Measurements from ENCODE around the gene AKR1B15.
"Not testable (repeated sequence)": the region's sequence is repeated elsewhere in the genome, so short reads cannot be mapped to it uniquely, and the experiment has no call there.

Gene AKR1B15

DNA sequence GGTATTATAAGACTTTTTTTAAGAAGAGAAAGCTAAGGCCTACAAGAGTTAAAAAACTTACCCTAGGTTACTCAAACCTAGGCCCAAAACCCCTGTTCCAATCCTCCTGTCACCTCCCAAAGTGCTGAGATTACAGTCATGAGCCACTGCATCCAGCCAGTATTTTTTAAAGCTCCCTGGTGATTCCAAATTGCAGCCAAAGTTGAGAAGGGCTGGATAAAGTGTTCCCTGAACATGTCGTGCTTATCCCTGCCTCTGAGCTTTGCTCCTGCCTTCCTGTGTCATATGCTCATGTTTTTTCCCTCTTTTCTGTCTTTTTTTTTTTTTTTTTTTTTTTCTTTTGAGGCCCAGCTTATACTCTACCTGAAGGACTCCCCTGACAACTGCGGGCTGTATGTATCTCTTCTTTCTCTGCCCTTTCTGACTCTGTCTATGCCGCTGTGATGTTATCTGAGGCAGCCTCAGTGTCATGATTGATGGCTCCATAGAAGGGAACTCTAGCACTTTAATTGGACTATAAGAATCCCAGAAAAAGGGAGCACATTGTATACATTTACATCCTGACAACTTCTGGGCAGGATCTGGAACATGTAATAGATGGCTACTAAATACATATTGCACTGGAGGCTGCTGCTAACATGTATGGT lies 13.5 kb upstream of the AKR1B15 start:
- no peak for DNase-seq (ENCODE audit: insufficient read length)
- TF ChIP-seq POLR2A (IDR thresholded peaks at IDR 0.05; ENCODE audit: low read depth, low read length) (no peak), TAF1 (IDR thresholded peaks at IDR 0.05; ENCODE audit: borderline replicate concordance, low read depth, low read length) (no peak), POLR2AphosphoS5 (IDR thresholded peaks at IDR 0.05; ENCODE audit: low read depth, low read length) (no peak)
- FAIRE-seq: no peak

DNA sequence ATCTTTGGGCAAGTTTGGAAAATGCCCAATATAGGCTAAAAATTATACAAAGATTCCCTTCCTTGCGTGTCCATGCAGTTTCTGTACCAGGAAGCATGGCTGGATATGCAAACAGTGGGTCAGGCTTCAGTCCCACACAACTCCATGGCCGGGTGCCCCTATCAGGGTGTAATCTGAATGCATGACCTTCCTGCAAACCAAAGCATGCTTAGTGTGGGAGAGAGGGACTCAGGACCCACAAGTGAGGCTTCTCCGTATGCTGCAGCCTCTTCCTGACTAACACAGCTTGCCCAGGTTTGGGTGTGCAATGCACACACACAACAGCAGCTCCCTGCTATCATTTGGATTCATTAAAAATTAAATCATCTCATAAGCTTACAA lies 13.0 kb upstream of the AKR1B15 start:
- TF ChIP-seq POLR2A (IDR thresholded peaks at IDR 0.05; ENCODE audit: low read depth, low read length) (no peak), TAF1 (IDR thresholded peaks at IDR 0.05; ENCODE audit: borderline replicate concordance, low read depth, low read length) (no peak)
- no peak for FAIRE-seq
- DNase-seq (ENCODE audit: insufficient read length): no peak

DNA sequence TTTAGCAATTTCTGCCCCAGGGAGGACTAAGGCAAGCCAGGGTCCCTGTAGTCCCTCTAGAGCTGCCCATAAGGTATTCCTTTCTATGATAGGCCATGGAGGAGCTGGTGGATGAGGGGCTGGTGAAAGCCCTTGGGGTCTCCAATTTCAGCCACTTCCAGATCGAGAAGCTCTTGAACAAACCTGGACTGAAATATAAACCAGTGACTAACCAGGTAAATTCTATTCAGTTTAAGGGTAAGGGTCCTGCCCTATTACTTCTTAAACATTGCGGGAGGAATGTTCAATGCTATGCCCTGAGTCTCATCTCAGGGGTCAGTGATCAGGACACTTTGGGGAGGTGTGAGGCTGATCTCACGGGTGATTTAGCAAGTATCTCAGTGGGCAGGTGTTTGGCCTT lies 12.4 kb upstream of the AKR1B15 start:
- DNase-seq (ENCODE audit: insufficient read length); FAIRE-seq: not testable (repeated sequence)

DNA sequence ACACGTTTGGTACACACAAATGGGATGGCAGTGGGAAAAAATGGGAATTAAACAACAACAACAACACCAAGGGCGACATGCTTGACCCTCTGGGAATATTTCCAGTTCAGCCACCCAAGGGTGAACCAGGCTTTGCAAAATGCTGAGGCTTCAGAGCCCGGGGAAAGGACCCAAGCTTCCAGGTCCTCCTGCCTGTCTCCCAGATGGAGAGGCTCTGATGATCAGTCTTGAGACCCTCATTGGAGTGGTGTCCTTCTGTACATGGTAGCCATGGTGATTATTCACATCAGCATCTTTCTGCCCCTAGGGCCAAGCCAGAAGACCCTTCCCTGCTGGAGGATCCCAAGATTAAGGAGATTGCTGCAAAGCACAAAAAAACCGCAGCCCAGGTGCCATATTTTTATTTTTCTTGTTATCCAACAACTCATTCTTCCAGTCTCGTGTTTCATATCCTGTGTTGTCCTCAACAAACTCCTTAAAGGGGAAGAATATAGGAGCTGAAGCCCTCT lies 11.6 kb upstream of the AKR1B15 start:
- not testable (repeated sequence) for DNase-seq (ENCODE audit: insufficient read length); FAIRE-seq

DNA sequence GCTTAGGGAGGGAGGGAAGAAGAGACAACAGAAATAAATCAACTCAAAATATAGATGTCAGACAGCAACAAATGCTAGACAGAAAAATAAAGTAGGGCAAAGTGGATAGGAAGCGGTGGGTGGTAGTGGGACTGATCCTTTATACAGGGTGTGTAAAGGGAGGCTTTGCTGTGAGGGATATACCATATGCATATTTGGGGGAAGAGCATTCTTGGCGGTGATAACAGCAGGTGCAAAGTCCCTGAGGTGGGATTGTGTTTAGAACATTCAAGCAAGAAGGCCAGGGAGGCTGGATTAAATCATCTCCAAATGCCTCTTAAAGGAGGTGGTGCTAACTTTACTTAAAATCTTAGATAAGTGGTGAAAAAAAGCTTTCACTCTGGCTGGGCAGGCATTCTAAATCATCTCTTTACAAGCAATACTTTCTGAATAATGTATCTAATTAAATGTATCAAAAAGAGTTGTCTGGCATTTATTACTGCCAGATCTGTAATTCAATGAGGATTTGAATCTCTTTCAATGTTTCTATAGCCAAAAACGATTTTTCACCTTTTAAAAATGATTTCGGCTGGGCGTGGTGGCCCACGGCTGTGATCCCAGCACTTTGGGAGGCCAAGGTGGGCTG lies 9.4 kb upstream of the AKR1B15 start:
- no peak for DNase-seq (ENCODE audit: insufficient read length)
- FAIRE-seq: no peak
- no peak for TF ChIP-seq POLR2AphosphoS5 (IDR thresholded peaks at IDR 0.05; ENCODE audit: low read depth, low read length)
- no peak for TF ChIP-seq TAF1 (IDR thresholded peaks at IDR 0.05; ENCODE audit: borderline replicate concordance, low read depth, low read length)
- no peak for TF ChIP-seq POLR2A (IDR thresholded peaks at IDR 0.05; ENCODE audit: low read depth, low read length)

DNA sequence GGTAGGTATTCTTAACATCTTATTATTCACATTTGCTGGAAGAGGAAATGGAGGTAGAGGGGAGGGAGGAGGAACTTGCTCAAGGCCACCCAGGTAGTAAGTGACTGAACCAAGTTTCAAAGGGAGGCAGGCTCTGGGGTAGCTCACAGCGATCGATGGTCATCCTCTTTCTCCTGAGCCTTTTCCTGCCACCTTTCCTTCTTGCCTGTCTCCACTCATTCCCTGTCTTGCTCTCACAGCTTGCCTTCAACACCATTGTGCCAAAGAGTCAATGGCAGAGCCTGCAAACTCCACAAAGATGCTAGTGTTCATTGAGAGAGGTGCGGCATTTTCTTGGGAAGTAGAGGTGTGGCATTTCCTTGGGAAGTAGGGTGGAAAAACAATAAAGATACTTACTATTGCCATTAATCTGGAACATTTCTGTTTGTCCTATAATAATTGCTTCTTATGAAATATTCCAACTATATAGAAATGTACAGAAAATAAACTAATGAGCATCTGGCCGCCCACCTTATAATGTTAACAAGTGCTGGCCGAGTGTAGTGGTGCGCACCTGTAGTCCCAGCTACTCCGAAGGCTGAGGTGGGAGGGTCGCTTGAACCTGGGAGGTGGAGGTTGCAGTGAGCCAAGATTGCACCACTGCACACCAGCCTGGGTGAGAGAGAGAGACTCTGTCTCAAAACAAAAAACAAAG lies 7.3 kb upstream of the AKR1B15 start:
- not testable (repeated sequence) for DNase-seq (ENCODE audit: insufficient read length); FAIRE-seq

DNA sequence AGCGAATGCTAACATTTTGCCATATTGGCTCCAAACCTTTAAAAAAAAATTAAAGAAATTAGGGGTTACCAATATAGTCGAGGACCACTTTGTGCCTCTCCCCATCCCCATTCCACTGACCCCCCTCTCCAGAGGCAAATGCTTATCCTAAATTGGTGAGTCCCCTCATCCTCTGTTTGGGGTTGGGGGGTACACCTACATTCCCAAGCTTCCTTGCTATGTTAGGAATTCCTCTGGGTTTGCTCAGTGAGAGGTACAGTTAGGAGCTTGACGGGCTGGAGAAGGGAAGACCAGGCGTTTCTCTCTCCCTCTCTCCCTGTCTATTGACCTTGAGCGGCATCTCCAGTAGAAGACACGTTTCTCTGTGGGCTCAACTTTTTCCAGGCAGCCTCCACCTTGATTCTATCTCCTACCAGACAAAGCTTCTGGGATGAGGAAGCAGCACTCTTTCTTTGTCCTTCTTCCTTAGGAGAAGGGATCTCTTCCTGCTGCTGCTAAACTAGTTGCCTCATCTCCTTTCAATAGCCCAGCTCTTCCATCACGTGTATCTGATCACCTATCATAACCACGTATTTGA lies 6.6 kb upstream of the AKR1B15 start:
- no peak for DNase-seq (ENCODE audit: insufficient read length)
- no peak for TF ChIP-seq POLR2AphosphoS5 (IDR thresholded peaks at IDR 0.05; ENCODE audit: low read depth, low read length)
- no peak for TF ChIP-seq TAF1 (IDR thresholded peaks at IDR 0.05; ENCODE audit: borderline replicate concordance, low read depth, low read length)
- no peak for TF ChIP-seq POLR2A (IDR thresholded peaks at IDR 0.05; ENCODE audit: low read depth, low read length)
- FAIRE-seq: no peak

DNA sequence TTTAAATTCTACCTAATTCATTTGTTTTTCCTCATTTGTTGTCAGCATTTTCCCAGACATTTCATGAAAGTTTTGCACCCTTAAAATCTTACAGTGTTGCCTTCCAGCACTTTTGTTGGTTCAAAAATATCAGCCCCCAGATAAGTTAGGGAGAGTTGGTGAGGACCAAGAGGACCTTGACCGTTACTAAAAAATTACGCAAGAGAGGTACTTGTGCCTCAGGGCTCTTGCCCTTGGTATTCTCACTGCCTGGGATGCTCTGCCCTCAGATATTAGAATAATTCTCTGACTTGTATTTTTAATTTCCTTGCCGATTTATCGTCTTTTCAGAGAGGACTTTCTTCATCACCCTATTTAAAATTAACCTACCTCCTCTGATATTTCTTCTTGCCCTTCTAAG lies 3.5 kb upstream of the AKR1B15 start:
- TF ChIP-seq POLR2A (IDR thresholded peaks at IDR 0.05; ENCODE audit: low read depth, low read length): no peak
- TF ChIP-seq POLR2AphosphoS5 (IDR thresholded peaks at IDR 0.05; ENCODE audit: low read depth, low read length): no peak
- no peak for TF ChIP-seq TAF1 (IDR thresholded peaks at IDR 0.05; ENCODE audit: borderline replicate concordance, low read depth, low read length)
- DNase-seq (ENCODE audit: insufficient read length) (no peak), FAIRE-seq (no peak)

DNA sequence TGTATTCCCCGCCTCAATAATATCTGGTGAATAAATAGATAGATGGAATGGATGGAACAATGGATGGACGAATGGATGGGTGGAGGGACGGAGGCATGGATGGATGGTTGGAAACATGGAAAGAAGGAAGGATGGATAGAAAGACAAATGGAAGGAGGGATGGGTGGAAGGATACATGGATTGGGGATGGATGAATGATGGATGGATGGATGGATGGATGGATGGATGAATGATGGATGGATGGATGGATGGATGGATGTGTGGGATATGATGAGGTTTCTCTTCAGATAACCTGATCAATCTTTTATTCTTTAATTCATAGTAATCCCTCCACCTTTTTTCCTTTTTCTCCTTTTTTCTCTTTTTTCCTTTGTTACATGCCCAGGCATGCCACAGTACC lies 3.0 kb upstream of the AKR1B15 start:
- no peak for TF ChIP-seq POLR2A (IDR thresholded peaks at IDR 0.05; ENCODE audit: low read depth, low read length)
- TF ChIP-seq TAF1 (IDR thresholded peaks at IDR 0.05; ENCODE audit: borderline replicate concordance, low read depth, low read length): no peak
- TF ChIP-seq POLR2AphosphoS5 (IDR thresholded peaks at IDR 0.05; ENCODE audit: low read depth, low read length): no peak
- no peak for FAIRE-seq
- no peak for DNase-seq (ENCODE audit: insufficient read length)

DNA sequence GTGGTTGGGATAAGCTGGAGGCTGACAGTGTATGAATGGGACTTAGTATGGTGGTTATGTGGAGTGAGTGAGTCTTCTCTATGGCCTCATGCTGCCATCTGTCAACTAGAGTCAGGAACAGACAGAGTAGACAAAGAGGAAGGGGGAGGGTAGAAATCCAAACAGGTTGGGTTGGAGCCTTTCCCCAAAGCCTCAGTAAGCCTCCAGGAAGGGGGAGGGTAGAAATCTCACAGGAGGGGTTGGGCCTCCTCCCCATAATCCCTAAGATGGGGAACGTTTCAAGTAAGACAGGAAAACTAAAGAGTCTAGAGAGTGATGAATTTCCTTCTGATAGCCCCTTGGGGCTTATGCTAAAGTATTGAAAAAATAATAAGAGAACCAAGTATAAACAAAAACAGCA lies 2.0 kb upstream of the AKR1B15 start:
- TF ChIP-seq POLR2AphosphoS5 (IDR thresholded peaks at IDR 0.05; ENCODE audit: low read depth, low read length): no peak
- no peak for TF ChIP-seq POLR2A (IDR thresholded peaks at IDR 0.05; ENCODE audit: low read depth, low read length)
- no peak for TF ChIP-seq TAF1 (IDR thresholded peaks at IDR 0.05; ENCODE audit: borderline replicate concordance, low read depth, low read length)
- no peak for DNase-seq (ENCODE audit: insufficient read length)
- peak; percentile 14 for FAIRE-seq

DNA sequence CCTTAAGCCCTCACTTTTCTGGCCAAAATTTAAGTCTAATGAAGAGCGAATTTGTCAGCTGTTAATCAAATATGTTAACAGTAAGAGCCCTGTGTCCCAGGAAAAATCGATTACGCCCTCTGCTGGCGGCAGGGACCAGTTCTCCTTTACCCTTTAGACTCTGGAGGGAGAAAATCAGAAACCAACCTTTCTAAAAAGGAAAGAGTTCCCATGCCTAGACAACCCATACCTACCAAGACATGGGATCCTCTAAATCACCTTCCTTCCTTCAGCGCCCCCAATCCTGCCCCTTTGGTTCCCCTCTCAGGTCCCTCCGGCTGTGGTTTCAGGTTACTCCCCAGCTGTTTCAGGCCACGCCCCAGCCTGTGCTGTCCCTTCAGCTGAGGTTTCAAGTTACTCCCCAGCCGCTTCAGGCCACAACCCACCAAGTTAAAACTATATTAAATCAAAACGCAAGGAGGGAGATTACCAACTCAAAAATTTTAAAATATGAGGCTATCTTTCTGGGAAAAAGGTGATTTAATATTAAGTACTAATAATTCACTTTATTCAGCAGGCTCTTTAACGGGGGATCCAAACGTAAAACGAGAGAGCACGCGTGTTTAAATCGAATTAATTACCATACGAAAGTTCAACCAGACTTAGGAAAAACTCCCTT lies 1.4 kb upstream of the AKR1B15 start:
- DNase-seq (ENCODE audit: insufficient read length): peak; percentile 26
- peak; percentile 68 for FAIRE-seq
- no peak for TF ChIP-seq POLR2A (IDR thresholded peaks at IDR 0.05; ENCODE audit: low read depth, low read length)
- no peak for TF ChIP-seq TAF1 (IDR thresholded peaks at IDR 0.05; ENCODE audit: borderline replicate concordance, low read depth, low read length)
- TF ChIP-seq POLR2AphosphoS5 (IDR thresholded peaks at IDR 0.05; ENCODE audit: low read depth, low read length): no peak

DNA sequence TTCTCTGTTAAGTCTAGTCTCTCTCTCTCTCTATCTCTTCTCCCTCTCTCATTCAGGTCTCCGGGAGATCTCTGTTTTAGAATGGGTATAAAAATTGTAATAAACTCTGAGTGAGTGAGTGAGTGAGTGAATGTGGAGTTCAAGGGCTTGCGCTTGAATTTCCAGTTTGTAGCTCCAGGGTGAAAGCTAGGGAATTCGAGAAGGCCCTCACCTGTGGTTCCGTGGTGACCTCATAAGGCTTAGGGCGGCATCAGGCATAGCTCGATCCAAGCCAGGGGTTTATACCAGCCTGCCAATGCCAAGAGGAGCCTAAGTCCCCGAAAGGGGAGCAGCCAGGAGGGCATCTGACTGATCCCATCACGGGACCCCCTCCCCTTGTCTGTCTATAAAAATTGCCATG lies 456 bp downstream of the AKR1B15 start:
- no peak for DNase-seq (ENCODE audit: insufficient read length)
- TF ChIP-seq POLR2AphosphoS5 (IDR thresholded peaks at IDR 0.05; ENCODE audit: low read depth, low read length) (no peak), TAF1 (IDR thresholded peaks at IDR 0.05; ENCODE audit: borderline replicate concordance, low read depth, low read length) (no peak), POLR2A (IDR thresholded peaks at IDR 0.05; ENCODE audit: low read depth, low read length) (no peak)
- FAIRE-seq: no peak

Data from GM12892 (cell line).